Neuron (in vitro differentiated cells): Measurements from ENCODE around the gene VPS4B.
A peak's percentile ranks its signal among the peaks of the same experiment; 100 is the strongest.
"Not testable (repeated sequence)": the region's sequence is repeated elsewhere in the genome, so short reads cannot be mapped to it uniquely, and the experiment has no call there.

Experiments
- H2AFZ ChIP-seq: one replicate; pipeline ENCODE4 v1.6.1; 2013; ENCODE audit warnings: low read depth, mild to moderate bottlenecking, inconsistent platforms, low read length, moderate library complexity
- H3K27me3 ChIP-seq: one replicate; pipeline ENCODE4 v1.6.1; 2013; ENCODE audit warnings: low read length; ENCODE audit not compliant: insufficient read depth
- H3K36me3 ChIP-seq: one replicate; pipeline ENCODE4 v1.6.1; 2013; ENCODE audit warnings: low read length; ENCODE audit not compliant: insufficient read depth
- H3K4me1 ChIP-seq: one replicate; pipeline ENCODE4 v1.6.1; 2013; ENCODE audit warnings: low read length; ENCODE audit not compliant: insufficient read depth
- H3K4me3 ChIP-seq: 2 replicates; pipeline ENCODE4 v1.5.1; 2013; ENCODE audit warnings: mild to moderate bottlenecking, low read length, moderate library complexity
- H3K9me3 ChIP-seq: one replicate; pipeline ENCODE4 v1.6.1; 2013; ENCODE audit warnings: low read length

VPS4B gene

GRCh38 chr18:63378919-63379638 lies 43.2 kb downstream of the VPS4B start:
- H3K9me3 ChIP-seq, result peaks cover 4% of the 10 kb centered on the region
- H3K27me3 ChIP-seq, result no peaks in the 10 kb centered on the region
- H3K4me1 ChIP-seq, result no peaks in the 10 kb centered on the region
- H3K36me3 ChIP-seq, result no peaks in the 10 kb centered on the region
- no peak overlapping the region for H3K4me3 ChIP-seq
- H2AFZ ChIP-seq, result no peak overlapping the region

GRCh38 chr18:63377275-63377980 lies 44.8 kb downstream of the VPS4B start:
- Histone ChIP-seq H3K4me3 (no peak overlapping the region), H3K36me3 (no peaks in the 10 kb centered on the region), H3K27me3 (no peaks in the 10 kb centered on the region), H3K4me1 (no peaks in the 10 kb centered on the region), H2AFZ (no peak overlapping the region), H3K9me3 (peaks cover 4% of the 10 kb centered on the region)

- no peaks in the 10 kb centered on the region for H3K36me3 ChIP-seq
- no peaks in the 10 kb centered on the region for H3K4me1 ChIP-seq
- H3K27me3 ChIP-seq, result no peaks in the 10 kb centered on the region
- no peak overlapping the region for H3K4me3 ChIP-seq
- peaks cover 4% of the 10 kb centered on the region for H3K9me3 ChIP-seq
- no peak overlapping the region for H2AFZ ChIP-seq
Measured at GRCh38 chr18:63376538-63376937, 45.7 kb downstream of the VPS4B start.

- no peaks in the 10 kb centered on the region for H3K27me3 ChIP-seq
- peaks cover 4% of the 10 kb centered on the region for H3K9me3 ChIP-seq
- no peak overlapping the region for H3K4me3 ChIP-seq
- no peaks in the 10 kb centered on the region for H3K4me1 ChIP-seq
- H3K36me3 ChIP-seq, result no peaks in the 10 kb centered on the region
- no peak overlapping the region for H2AFZ ChIP-seq
Measured at GRCh38 chr18:63374540-63374939, 47.7 kb downstream of the VPS4B start.

- Histone ChIP-seq H3K36me3 (no peaks in the 10 kb centered on the region), H2AFZ (no peak overlapping the region), H3K4me3 (no peak overlapping the region), H3K27me3 (no peaks in the 10 kb centered on the region), H3K9me3 (peaks cover 4% of the 10 kb centered on the region), H3K4me1 (no peaks in the 10 kb centered on the region)
Measured at GRCh38 chr18:63373161-63373560, 49.1 kb downstream of the VPS4B start.

- H3K27me3 ChIP-seq, result no peaks in the 10 kb centered on the region
- H3K4me1 ChIP-seq, result peaks cover 14% of the 10 kb centered on the region
- H3K4me3 ChIP-seq, result peak overlapping the region; percentile 95
- no peak overlapping the region for H2AFZ ChIP-seq
- H3K36me3 ChIP-seq, result no peaks in the 10 kb centered on the region
- no peaks in the 10 kb centered on the region for H3K9me3 ChIP-seq
Measured at GRCh38 chr18:63368611-63369010, 53.7 kb downstream of the VPS4B start.

GRCh38 chr18:63367053-63367953 lies 55.0 kb downstream of the VPS4B start, which contains the start of gene KDSR:
Gene KDSR, minus strand, starts transcription at chr18:63367206. Its CDS starts 88 bp downstream, at chr18:63367118.
- Histone ChIP-seq H2AFZ (peak within 1 kb of the TSS; percentile 91), H3K9me3 (no peaks in the 10 kb centered on the region), H3K4me3 (peak within 1 kb of the TSS; percentile 95), H3K27me3 (no peaks in the 10 kb centered on the region), H3K4me1 (peaks cover 14% of the 10 kb centered on the region), H3K36me3 (peaks cover 4% of the 10 kb centered on the region)

- Histone ChIP-seq H3K36me3 (peaks cover 11% of the 10 kb centered on the region), H2AFZ (peak overlapping the region; percentile 42), H3K4me3 (peak overlapping the region; percentile 95), H3K9me3 (no peaks in the 10 kb centered on the region), H3K4me1 (peaks cover 14% of the 10 kb centered on the region), H3K27me3 (no peaks in the 10 kb centered on the region)
Measured at GRCh38 chr18:63366213-63367052, 55.8 kb downstream of the VPS4B start.

GRCh38 chr18:63365876-63366212 lies 56.4 kb downstream of the VPS4B start:
- Histone ChIP-seq H2AFZ (no peak overlapping the region), H3K4me1 (peaks cover 14% of the 10 kb centered on the region), H3K27me3 (no peaks in the 10 kb centered on the region), H3K9me3 (no peaks in the 10 kb centered on the region), H3K4me3 (peak overlapping the region; percentile 95), H3K36me3 (peaks cover 14% of the 10 kb centered on the region)

- peaks cover 14% of the 10 kb centered on the region for H3K4me1 ChIP-seq
- no peaks in the 10 kb centered on the region for H3K27me3 ChIP-seq
- no peaks in the 10 kb centered on the region for H3K9me3 ChIP-seq
- peaks cover 30% of the 10 kb centered on the region for H3K36me3 ChIP-seq
- no peak overlapping the region for H2AFZ ChIP-seq
- no peak overlapping the region for H3K4me3 ChIP-seq
Measured at GRCh38 chr18:63363951-63364350, 58.3 kb downstream of the VPS4B start.

GRCh38 chr18:63363420-63363819 lies 58.9 kb downstream of the VPS4B start:
- not testable (repeated sequence) for H3K27me3 ChIP-seq, H3K4me3 ChIP-seq, H3K9me3 ChIP-seq, H2AFZ ChIP-seq
- Histone ChIP-seq H3K4me1 (peaks cover 14% of the 10 kb centered on the region), H3K36me3 (peaks cover 33% of the 10 kb centered on the region)

- no peak overlapping the region for H2AFZ ChIP-seq
- no peaks in the 10 kb centered on the region for H3K4me1 ChIP-seq
- no peaks in the 10 kb centered on the region for H3K27me3 ChIP-seq
- no peaks in the 10 kb centered on the region for H3K9me3 ChIP-seq
- peaks cover 74% of the 10 kb centered on the region for H3K36me3 ChIP-seq
- no peak overlapping the region for H3K4me3 ChIP-seq
Measured at GRCh38 chr18:63356272-63356896, 65.9 kb downstream of the VPS4B start.
